Middle frontal gyrus (tissue), 1 donor: ENCODE results near the gene USP10.

Experiments
- DNase-seq: peaks from one replicate; pipeline ENCODE4 v3.0.0-alpha.2; 2015; ENCODE audit warnings: low spot score; ENCODE audit errors: extremely low spot score

Gene USP10, protein sequence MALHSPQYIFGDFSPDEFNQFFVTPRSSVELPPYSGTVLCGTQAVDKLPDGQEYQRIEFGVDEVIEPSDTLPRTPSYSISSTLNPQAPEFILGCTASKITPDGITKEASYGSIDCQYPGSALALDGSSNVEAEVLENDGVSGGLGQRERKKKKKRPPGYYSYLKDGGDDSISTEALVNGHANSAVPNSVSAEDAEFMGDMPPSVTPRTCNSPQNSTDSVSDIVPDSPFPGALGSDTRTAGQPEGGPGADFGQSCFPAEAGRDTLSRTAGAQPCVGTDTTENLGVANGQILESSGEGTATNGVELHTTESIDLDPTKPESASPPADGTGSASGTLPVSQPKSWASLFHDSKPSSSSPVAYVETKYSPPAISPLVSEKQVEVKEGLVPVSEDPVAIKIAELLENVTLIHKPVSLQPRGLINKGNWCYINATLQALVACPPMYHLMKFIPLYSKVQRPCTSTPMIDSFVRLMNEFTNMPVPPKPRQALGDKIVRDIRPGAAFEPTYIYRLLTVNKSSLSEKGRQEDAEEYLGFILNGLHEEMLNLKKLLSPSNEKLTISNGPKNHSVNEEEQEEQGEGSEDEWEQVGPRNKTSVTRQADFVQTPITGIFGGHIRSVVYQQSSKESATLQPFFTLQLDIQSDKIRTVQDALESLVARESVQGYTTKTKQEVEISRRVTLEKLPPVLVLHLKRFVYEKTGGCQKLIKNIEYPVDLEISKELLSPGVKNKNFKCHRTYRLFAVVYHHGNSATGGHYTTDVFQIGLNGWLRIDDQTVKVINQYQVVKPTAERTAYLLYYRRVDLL

DNA sequence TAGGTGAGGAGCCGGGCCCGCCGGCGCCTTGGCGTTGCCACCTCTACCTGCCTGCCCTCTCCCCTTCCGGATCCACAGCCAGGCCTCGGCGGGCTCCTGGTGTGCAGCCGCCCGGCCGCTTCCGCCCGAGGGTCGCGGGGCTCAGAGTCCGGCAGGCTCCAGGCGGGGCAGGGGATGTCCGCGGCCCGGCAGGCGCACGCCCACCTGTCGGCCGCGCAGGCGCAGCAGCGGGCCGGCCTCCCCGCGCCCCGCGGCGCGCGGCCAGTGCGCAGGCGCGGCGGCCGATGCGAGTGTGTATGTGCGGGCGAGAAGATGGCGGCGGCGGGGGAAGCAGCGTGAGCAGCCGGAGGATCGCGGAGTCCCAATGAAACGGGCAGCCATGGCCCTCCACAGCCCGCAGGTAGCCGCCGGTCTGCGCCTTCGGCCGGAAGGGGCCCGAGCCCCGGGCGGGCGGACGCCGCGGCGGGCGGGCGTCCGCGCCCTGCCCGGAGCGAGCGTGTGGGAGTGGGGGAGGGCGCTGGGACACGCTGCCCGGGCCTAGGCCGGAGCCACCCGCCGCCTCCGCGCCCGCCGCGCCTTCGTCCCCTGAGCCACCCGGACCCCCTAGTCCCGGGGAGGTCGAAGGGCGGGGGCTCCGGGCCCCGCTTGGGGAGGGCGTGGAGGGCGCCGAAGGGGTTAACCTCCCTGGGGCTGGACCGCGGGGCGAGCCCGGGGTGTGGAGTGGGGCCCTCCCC is at the start of gene USP10:
Gene USP10 (plus strand): TSS at position 289 of the 734 bp plus-strand sequence. CDS start 91 bp downstream, at position 380.
- DNase-seq, result peak; percentile 66

DNA sequence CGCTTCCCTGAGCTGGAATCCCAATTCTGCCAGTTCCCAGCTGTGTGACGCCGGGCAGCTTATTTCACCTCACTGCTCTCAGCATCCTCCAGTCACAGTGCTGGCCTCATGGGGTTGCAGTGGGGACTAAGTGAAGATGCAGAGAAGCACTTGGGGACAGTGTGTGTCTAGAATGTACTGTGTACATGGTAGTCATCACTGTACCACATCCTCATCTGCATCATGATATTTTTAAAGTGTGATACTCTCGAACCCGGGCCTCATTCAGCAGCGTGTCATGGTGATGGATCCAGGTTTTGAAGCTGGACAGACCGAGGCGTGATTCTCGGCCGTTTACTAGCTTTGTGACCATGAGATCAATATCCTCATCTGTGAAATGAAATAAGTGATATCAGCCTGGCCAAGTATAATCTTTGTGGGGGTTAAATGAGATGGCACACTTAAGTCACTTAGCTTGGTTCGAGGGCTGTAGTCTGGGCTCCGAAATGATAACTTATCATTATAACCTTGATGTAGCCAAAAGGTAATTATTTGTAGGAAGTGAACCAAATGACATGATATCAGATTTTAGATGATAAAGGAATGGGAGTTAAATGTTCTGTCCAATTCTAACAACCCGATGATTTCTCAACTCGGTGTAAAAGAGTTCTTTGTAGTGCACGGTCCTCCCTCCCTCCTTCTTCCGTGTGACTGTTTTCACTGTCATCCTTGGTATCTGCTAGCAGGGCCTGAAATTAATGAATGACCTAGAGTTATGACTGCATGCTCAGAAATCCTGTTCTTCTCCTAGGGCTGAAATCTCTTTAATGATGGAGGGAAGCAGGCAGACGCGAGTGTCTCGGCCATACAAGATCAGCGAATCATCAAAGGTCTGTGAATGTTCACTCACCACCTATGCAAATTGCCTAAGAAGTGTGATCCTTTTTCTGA is 49.5 kb upstream of the USP10 start:
- no peak for DNase-seq

DNA sequence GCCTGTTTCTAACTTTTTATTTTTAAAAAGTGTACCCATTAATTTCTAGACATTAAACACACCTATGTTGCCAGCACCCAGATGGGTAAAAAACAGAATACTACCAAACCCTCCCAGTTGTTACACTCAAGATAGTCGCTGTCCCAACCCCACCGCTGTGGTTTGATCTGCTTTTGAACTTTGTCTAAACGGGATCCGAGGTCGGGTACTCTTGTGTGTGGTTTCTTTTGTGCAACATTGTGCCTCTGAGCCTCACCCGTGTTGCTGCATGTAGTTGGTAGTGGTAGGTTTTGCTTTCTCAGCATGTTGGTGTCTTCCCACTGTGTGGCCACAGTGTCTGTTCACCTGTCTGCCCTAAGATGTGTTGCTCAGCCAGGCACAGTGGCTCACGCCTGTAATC is 47.2 kb upstream of the USP10 start:
- no peak for DNase-seq

DNA sequence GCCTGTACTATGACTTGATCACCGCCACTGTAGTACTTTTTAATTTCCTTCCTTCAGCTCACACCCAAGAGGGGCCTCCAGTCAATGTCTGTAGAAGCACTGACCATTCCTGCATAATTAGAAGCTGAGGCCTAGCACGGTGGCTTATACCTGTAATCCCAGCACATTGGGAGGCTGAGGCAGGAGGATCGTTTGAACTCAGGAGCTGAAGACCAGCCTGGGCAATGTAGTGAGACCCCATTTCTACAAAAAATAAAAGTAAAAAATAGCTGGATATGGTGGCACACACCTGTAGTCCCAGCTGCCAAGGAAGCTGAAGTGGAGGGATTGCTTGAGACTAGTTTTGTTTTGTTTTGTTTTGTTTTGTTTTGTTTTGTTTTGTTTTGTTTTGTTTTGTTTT is 45.6 kb upstream of the USP10 start:
- no peak for DNase-seq

DNA sequence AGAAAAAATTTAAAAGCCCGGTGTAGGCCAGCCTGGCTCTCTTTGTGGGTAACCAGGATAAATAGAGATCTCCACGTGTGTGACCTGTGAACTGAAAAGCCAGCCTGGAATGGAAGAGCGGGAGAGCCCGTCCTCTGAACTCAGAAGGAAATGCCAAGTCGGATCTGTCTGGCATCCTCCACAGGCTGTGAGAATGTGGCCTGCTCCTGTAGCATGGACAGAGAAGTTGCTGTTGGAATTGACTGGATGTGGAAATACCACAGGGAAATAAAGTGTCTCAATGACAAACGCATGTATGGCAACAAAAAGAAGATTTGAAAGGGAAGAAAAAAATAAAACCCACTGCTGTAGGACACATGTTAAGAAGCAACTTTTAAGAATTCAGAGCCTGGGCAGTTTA is 44.8 kb upstream of the USP10 start:
- no peak for DNase-seq

DNA sequence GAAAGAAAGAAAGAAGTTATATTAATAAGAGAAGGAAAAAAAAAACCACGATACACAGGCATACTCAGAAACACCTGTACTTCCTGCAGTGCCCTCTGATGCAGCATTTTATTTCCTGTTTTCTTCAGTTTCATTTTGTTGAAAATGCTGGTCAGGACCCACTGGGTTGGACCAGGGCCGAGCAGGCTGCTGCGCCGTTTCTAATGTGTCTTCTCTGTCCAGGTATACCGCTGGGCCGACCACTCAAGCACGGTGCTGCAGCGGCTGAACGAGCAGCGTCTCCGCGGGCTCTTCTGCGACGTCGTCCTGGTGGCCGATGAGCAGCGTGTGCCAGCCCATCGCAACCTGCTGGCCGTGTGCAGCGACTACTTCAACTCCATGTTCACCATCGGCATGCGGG is 43.2 kb upstream of the USP10 start:
- no peak for DNase-seq

DNA sequence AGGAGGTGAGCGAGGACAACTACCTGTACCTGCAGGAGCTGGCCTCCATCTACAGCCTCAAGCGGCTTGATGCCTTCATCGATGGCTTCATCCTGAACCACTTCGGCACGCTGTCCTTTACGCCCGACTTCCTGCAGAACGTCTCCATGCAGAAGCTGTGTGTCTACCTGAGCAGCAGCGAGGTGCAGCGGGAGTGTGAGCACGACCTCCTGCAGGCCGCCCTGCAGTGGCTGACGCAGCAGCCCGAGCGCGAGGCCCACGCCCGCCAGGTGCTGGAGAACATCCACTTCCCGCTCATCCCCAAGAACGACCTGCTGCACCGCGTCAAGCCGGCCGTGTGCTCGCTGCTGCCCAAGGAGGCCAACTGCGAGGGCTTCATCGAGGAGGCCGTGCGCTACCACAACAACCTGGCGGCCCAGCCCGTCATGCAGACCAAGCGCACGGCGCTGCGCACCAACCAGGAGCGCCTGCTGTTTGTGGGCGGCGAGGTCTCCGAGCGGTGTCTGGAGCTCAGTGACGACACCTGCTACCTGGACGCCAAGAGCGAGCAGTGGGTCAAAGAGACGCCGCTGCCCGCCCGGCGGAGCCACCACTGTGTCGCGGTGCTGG is 42.5 kb upstream of the USP10 start:
- DNase-seq, result no peak

DNA sequence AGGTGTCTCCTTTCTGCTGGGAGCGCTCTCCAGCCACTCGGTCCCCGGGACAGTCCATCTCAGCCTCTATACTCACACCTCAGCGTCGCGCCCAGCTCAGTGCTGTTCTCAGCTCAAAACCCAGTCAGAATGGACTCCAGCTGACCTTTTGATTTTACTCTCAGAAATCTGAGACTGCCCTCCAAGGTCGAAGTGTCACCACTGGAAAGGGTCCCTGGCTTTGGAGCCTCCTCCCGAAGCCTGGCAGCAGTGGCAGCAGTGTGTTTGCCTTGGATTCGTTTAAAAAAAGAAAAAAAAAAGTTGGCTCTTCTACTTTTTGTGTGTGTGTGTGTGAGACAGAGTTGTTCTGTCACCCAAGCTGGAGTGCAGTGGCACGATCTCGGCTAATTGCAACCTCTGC is 41.1 kb upstream of the USP10 start:
- DNase-seq, result no peak

DNA sequence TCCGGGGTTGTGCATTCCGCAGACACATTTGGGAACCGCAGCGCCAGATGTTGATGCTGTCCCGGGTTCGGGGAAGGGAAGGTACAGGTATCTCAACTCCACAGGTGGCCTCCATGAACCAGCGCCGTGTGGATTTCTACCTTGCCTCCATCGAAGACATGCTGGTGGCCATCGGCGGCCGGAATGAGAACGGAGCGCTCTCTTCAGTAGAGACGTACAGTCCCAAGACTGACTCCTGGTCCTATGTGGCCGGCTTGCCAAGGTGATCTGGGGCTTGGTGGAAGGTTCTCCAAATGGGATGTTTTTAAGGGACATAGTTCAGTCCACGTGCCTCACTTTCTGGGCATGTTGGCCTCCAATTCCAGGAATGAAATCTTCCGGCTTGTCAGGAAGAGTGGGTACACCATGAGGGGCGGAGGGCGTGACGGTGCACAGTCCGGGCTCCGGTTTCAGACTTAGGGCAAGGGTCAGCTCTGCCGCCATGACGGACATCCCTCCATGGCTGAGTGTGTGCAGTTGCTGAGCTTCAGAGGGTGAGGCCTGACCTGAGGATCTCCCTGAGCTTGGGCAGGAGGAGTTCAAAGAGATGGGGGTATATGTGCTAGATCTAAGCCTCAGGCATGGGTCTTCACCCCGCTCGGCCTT is 40.0 kb upstream of the USP10 start:
- no peak for DNase-seq

DNA sequence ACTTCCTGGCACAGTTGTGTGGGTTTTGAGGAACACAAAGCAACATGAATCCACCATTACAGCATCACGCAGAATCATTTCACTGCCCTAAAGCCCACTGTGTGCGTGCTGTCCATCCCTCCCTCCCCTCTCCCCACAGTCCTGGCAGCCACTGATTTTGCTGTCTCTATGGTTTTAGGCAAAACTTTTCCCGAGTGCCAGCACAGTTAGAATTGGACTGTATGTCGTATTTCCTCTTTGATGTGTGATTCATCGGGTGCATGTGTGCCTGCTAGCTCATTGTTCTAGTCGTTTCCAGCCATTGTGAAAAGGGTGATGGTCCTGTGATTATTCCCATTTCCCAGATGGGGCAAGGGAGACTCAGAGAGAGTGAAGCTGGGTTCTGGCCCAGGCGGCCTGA is 38.8 kb upstream of the USP10 start:
- DNase-seq, result no peak

DNA sequence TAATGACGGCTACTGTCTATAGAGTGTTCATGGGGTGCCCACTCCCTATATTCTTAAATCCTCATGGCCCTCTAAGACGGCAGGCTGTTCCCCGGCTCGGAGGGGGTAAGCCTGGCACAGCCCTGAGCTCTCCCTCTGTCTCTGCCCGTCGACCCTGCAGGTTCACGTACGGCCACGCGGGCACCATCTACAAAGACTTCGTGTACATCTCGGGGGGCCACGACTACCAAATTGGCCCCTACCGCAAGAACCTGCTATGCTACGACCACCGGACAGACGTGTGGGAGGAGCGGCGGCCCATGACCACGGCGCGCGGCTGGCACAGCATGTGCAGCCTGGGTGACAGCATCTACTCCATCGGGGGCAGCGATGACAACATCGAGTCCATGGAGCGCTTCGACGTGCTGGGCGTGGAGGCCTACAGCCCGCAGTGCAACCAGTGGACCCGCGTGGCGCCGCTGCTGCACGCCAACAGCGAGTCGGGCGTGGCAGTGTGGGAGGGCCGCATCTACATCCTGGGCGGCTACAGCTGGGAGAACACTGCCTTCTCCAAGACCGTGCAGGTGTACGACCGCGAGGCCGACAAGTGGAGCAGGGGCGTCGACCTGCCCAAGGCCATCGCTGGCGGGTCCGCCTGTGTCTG is 38.3 kb upstream of the USP10 start:
- no peak for DNase-seq

DNA sequence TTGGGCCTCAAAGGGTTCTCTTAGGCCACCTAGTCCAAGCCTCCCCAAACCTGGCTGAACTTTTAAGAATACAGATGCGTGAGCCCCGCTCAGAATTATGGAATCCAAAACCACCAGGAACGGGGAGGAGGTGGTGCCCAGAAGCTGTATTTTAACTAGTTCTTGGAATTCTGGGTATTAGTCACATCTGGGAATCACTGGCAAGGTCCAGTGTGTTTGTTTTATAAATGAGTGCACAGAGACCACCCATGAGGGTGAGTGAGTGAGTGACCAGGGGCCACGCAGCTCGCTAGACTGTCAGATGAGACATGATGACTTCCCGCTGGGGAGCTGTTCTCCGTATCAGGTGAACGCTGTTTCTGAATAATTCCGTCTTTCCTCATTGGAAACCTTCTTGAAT is 37.3 kb upstream of the USP10 start:
- no peak for DNase-seq

DNA sequence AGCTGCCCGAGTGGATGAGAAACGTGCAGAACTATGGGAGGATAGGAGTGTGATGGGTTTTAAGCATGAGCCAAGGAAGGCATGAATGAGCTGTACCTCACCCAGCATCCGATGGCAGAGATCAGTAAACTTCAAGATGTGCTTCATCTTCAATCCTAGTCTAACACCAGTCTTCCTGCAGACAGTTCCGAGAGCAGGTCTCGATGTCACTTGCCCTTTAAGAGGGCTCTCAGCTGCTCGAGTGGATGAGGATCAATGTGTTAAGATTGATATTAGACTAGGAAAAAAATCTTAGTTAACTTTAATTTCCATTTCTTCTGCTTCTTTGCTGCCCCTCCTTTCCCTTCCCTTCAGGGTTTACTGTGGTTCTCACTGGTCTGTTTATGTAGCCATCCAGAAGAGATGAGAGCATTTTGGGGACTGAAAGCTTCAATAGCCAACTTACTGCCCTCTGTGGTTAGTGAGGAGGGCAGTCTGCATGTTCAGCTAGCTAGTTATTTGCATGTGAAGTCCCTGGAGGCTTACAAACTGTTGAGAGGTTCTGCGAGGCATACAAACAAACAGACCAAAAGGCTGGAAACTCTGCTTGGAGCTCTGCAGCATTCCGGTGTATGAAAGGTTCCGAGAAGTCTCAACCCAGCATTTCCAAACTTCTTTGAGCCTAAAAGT is 36.2 kb upstream of the USP10 start:
- no peak for DNase-seq

DNA sequence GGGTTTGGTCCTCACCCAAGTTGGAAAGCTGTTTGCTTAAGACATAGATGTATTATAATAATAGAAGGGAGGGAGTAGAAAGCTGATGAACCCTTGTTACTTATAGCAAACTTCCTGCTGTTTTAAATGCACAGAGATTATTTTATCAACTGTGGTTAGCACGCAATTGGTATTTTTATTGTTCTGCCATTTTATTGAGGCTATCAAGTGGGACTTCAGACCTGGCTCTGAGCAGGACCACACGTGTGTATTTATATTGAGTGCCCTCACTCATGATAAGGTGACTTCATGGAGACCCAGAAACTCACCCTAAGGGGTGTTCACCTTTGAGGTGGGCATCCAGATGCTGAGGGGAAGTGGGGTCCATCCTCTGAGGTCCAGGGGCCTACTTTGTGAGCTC is 34.4 kb upstream of the USP10 start:
- no peak for DNase-seq

DNA sequence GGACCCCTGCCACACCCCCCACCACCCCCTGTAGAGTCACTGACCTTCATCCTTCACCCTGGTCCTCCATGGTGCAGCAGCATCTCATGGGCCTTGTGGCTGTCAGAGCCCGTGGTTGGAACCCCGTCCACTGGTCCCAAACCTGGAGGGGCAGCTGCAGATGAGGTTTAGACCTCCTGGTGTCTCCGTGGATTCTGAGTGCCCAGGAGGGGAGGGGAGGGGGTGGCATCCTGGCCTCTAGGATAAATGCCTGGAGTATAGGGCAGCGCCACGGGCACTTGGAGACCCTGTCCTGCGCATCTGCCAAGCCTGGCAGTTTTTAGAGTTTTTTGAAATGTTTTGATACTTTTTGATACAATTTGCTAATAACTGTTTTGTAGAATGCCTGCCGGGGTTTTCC is 34.0 kb upstream of the USP10 start:
- DNase-seq, result no peak

DNA sequence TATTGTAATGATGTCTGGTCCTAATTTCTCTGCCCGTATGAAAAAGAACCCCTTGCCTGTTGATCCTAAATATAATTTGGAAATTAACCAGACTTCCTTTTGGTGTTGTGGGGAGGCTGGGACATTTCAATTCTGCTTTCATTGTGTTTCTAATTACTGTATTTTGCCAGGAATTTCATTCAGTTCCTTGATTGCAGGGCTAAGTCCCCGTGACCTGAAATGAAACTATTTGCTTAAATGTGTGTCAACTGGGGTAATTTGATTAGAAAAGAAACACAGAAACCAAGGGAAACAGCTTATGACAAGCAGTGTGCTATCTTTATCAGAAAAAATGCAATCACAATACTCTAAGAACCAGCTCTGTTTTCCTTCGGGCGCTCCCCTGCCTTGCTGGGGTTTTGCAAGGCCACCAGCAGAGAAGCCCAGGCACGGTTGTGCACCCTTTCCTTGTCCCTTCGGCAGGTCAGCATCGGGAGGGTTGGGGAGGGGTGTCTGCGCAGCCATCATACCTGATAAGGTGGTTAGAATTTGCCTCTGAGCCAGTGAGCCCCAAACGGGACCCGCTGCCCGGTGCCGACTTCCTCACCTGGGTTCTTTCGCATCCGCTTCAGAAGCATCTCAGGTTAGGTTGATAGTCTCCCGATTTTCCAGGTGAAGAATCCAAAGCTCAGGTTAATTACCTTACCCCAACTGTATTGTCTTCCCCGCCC is 32.0 kb upstream of the USP10 start:
- DNase-seq, result no peak

DNA sequence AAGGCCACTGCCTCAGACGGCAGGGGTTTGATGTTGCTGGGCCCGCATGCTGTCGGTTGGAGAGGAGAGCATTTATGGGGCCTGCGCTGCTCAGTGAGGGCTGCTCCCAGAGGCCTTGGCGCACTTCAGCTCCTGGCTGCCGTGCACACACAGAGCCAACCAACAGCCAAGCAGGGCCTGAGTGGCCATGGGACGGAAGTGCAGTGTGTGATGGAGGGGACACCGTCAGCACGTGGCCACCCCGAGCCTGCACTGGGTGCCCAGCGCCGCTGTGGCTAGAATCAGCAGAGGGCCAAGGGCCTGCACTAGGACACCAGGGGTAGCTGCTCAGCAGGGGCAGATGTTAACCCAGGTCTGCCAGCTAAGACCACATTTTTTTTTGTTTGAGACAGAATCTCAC is 29.7 kb upstream of the USP10 start:
- DNase-seq, result no peak
